ENCODE results near the gene TMEM232. TPM values are rescaled to one million over a fixed set of nuclear protein-coding genes. Genes with fewer than 3 reads are reported as not detected.

TMEM232 gene
- total and polyA plus RNA-seq, 2 of the 4 experiments (the other 2 are of a cell fraction): 0.17 to 0.36 TPM

- DNase-seq: no peak
- Histone ChIP-seq H3K56ac (ENCODE audit: extremely low read depth, insufficient read depth, low read length) (no peak overlapping the region), H2BK20ac (ENCODE audit: low read depth, low read length) (no peak overlapping the region), H3K4me2 (ENCODE audit: low read depth, low read length) (no peak overlapping the region), H3K4ac (ENCODE audit: low read depth, low read length) (no peak overlapping the region), H4K91ac (ENCODE audit: insufficient read depth, low read depth, low read length) (no peak overlapping the region), H3K27ac (ENCODE audit: insufficient read depth, low read length) (no peak overlapping the region), H2BK15ac (ENCODE audit: low read depth, low read length) (no peak overlapping the region), H3K23ac (ENCODE audit: low read depth, low read length) (no peak overlapping the region), H2AK5ac (ENCODE audit: low read depth, low read length) (no peak overlapping the region), H2AK9ac (replicated peaks; ENCODE audit: low read depth, low read length, poor library complexity) (no peak overlapping the region), H4K20me1 (ENCODE audit: insufficient read depth, low read length) (no peaks in the 10 kb centered on the region), H3K14ac (replicated peaks; ENCODE audit: low read depth, low read length) (no peak overlapping the region), H3K4me3 (ENCODE audit: insufficient read depth, low read depth, low read length) (no peak overlapping the region), H3K79me1 (ENCODE audit: low read depth in 1 of 2, low read length in 2 of 2) (no peaks in the 10 kb centered on the region), H3K18ac (ENCODE audit: low read depth, low read length) (no peak overlapping the region), H3K4me1 (ENCODE audit: control insufficient read depth, insufficient read depth, low read length) (no peaks in the 10 kb centered on the region), H3K9ac (ENCODE audit: low read depth, low read length) (no peak overlapping the region), H3K36me3 (ENCODE audit: control insufficient read depth, insufficient read depth, low read length) (no peaks in the 10 kb centered on the region), H3K27me3 (ENCODE audit: control insufficient read depth, insufficient read depth, low read length) (0 out of 2 replicates have a peak, but pooled peaks cover 3% of the 10 kb centered on the region), H2AFZ (replicated peaks; ENCODE audit: low read length, poor library complexity) (no peak overlapping the region), H2BK120ac (ENCODE audit: low read depth, low read length) (no peak overlapping the region), H4K5ac (ENCODE audit: low read depth, low read length) (no peak overlapping the region), H4K8ac (ENCODE audit: low read depth in 2 of 2, low read length in 2 of 2) (no peak overlapping the region), H2BK5ac (ENCODE audit: low read depth, low read length, poor library complexity, severe bottlenecking) (no peak overlapping the region), H3K9me3 (ENCODE audit: control insufficient read depth, insufficient read depth, low read length) (no peaks in the 10 kb centered on the region), H3K9me1 (ENCODE audit: insufficient read depth, low read length) (no peaks in the 10 kb centered on the region)
- in situ Hi-C loops (cut with MboI; ENCODE audit: low sequenced_read_pairs) (no loop called here), intact Hi-C loops (cut with micrococcal nuclease) (loop anchor here (10.0 kb wide), 1 partner anchor 274 kb away; no protein-coding TSS in a partner anchor), dilution Hi-C loops (cut with HindIII; ENCODE audit: low sequenced_read_pairs, unreplicated experiment) (no loop called here)
- no peak for TF ChIP-seq RAD21 (IDR thresholded peaks at IDR 0.05; ENCODE audit: low read length)
- TF ChIP-seq, protein P1, sequence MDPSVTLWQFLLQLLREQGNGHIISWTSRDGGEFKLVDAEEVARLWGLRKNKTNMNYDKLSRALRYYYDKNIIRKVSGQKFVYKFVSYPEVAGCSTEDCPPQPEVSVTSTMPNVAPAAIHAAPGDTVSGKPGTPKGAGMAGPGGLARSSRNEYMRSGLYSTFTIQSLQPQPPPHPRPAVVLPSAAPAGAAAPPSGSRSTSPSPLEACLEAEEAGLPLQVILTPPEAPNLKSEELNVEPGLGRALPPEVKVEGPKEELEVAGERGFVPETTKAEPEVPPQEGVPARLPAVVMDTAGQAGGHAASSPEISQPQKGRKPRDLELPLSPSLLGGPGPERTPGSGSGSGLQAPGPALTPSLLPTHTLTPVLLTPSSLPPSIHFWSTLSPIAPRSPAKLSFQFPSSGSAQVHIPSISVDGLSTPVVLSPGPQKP (IDR thresholded peaks at IDR 0.05; ENCODE audit: borderline replicate concordance, low read depth, low read length): no peak
- TF ChIP-seq MAZ (IDR thresholded peaks at IDR 0.05; ENCODE audit: borderline replicate concordance, low read depth, low read length): no peak
- no peak for TF ChIP-seq CTCF (conservative IDR thresholded peaks at IDR 0.05; ENCODE audit: low read depth, low read length)
- no peak for TF ChIP-seq USF2 (IDR thresholded peaks at IDR 0.05; ENCODE audit: low read depth, low read length)
- no TSS peak for BruUV-seq (replicated peaks)
- ChIA-PET CTCF (no interaction called here), POLR2A (ENCODE audit: unreplicated experiment) (no interaction called here)
- ATAC-seq (ENCODE audit: low read depth): no peak
- WGBS, 2 experiments (ENCODE audit: extremely low coverage in 2 of 2, insufficient read length in 1 of 2): no CpG with 5 or more reads among the region's 2 CpGs
Observed at GRCh38 chr5:110718311-110718710, 8.2 kb downstream of the TMEM232 start.
